ENCODE data around the gene SMC3.
A peak's percentile ranks its signal among the peaks of the same experiment; 100 is the strongest.
"Not testable (repeated sequence)": the region's sequence is repeated elsewhere in the genome, so short reads cannot be mapped to it uniquely, and the experiment has no call there.

SMC3 gene

GRCh38 chr10:110584006-110584405 lies 16.5 kb downstream of the SMC3 start:
- no peak for DNase-seq (ENCODE audit: low spot score)

GRCh38 chr10:110591760-110592159 lies 24.3 kb downstream of the SMC3 start:
- no peak for DNase-seq (ENCODE audit: low spot score)

GRCh38 chr10:110597476-110597875 lies 30.0 kb downstream of the SMC3 start:
- DNase-seq (ENCODE audit: low spot score): no peak

GRCh38 chr10:110600487-110601101 lies 33.1 kb downstream of the SMC3 start:
- no peak for DNase-seq (ENCODE audit: low spot score)

GRCh38 chr10:110601581-110601980 lies 34.1 kb downstream of the SMC3 start:
- no peak for DNase-seq (ENCODE audit: low spot score)

GRCh38 chr10:110608087-110608486 lies 40.6 kb downstream of the SMC3 start:
- no peak for DNase-seq (ENCODE audit: low spot score)

- DNase-seq (ENCODE audit: low spot score): no peak
These were observed 42.1 kb downstream of the SMC3 start for GRCh38 chr10:110609605-110610004.

GRCh38 chr10:110610308-110610774 lies 42.8 kb downstream of the SMC3 start:
- DNase-seq (ENCODE audit: low spot score): peak; percentile 60

GRCh38 chr10:110610781-110611180 lies 43.3 kb downstream of the SMC3 start:
- DNase-seq (ENCODE audit: low spot score): not testable (repeated sequence)

- no peak for DNase-seq (ENCODE audit: low spot score)
These were observed 44.6 kb downstream of the SMC3 start for GRCh38 chr10:110612087-110612486.

GRCh38 chr10:110612629-110613028 lies 45.1 kb downstream of the SMC3 start:
- no peak for DNase-seq (ENCODE audit: low spot score)

- no peak for DNase-seq (ENCODE audit: low spot score)
These were observed 46.0 kb downstream of the SMC3 start for GRCh38 chr10:110613341-110613995.

GRCh38 chr10:110613996-110614495 lies 46.6 kb downstream of the SMC3 start:
- DNase-seq (ENCODE audit: low spot score): no peak

GRCh38 chr10:110615057-110615747 lies 47.7 kb downstream of the SMC3 start:
- DNase-seq (ENCODE audit: low spot score): no peak

GRCh38 chr10:110616493-110617033 lies 49.1 kb downstream of the SMC3 start:
- DNase-seq (ENCODE audit: low spot score): no peak

- no peak for DNase-seq (ENCODE audit: low spot score)
These were observed 50.1 kb downstream of the SMC3 start for GRCh38 chr10:110617425-110618229.

- DNase-seq (ENCODE audit: low spot score): no peak
These were observed 50.7 kb downstream of the SMC3 start for GRCh38 chr10:110618230-110618610.

GRCh38 chr10:110619514-110620397 lies 52.3 kb downstream of the SMC3 start:
- DNase-seq (ENCODE audit: low spot score): no peak

GRCh38 chr10:110620398-110620719 lies 52.9 kb downstream of the SMC3 start:
- no peak for DNase-seq (ENCODE audit: low spot score)

- not testable (repeated sequence) for DNase-seq (ENCODE audit: low spot score)
These were observed 55.8 kb downstream of the SMC3 start for GRCh38 chr10:110623316-110623715.

GRCh38 chr10:110625356-110625894 lies 57.9 kb downstream of the SMC3 start:
- DNase-seq (ENCODE audit: low spot score): no peak
